HuH-7.5 (cell line): Measurements from ENCODE around the gene SND1.
A peak's percentile ranks its signal among the peaks of the same experiment; 100 is the strongest.

Source experiments
- DNase-seq: peaks from one replicate; pipeline ENCODE4 v3.0.0; 2011; ENCODE audit warnings: low spot score

SND1 gene

DNA sequence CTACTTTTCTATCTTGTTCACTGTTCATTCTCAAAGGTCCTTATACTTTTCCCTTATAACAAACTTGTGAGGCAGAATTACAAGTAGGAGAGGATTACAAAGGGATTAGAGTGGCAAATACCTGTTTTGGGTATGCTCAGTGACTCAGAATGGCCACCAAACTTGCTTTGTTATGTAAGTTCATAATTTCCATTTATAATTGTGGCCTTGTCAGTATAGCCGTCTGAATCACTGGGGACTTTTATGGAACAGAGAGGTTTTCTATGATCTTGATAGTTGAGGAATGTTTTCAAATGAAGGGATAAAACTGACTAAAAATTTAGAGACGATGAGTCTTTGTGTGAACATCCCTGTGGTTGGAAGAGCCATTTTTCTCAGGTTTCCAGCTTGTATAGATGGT lies 116.2 kb downstream of the SND1 start:
- no peak for DNase-seq

DNA sequence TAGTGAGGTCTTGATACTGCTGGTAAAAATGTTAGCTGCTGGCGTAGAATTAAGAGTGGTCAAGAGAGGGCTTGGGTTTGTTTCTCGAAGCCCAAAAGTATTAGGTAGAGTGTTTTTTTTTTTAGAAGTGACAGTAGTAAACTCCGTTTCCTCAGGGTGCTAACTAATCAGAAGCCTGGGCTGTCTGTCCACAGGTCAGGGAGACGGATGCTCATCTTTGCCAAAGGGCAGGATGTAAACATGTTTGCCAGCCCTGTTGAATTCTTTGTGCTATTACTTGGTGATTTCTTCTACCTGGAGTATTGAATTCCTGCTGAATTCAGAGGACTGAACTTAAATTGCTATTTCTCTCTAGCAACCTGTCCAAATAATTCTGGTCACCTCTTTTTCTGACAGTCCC lies 117.1 kb downstream of the SND1 start:
- no peak for DNase-seq

DNA sequence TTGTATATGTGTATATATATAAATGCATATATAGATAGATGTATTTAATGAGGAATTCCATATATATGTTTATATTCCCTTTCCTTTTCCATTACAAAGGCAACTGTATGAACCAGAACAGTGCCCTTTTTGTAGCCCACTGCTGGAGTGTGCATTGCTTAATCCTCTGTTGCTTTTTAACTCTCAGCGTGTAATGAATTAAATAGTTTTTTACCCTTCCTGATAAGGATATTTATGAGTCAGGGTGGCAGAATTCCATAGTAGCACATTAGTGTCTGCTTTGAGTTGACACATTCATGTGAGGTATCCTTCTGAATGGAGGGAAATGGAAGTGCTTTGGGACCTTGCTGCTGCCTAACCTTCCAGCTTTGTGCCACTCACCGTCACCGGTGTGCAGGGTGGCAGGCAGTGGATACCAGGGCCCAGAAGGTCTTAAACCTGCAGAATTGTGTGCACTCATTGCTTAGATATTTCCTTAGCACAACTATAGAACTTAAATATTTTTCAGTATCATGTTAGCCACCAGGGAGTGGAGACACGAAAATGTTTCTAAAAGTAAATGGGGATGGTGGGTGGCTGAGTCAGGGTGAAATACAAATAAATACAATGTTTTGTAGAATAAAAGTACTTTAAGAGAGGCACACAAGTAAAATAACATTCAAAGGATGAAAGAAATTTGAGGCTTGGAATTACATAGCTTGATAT lies 117.9 kb downstream of the SND1 start:
- DNase-seq, result no peak

DNA sequence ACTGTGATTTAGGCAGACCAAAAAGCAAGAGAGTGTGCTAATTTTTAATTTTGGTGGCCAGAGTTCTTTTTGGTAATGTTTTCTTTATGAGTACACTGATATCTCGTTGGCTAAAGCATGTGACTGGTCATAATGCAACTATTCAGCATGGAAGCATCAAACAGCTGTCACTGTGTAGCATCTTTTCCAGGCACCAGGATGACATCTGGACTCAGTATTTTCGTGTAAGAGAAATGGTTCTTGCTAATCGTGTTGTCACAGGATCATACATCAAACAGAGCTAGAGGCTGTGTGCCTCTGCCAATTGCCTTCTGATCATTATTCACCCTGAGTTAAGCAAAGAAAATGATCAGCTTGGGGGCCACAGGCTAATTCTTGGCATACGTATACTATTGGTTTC lies 118.9 kb downstream of the SND1 start:
- no peak for DNase-seq

DNA sequence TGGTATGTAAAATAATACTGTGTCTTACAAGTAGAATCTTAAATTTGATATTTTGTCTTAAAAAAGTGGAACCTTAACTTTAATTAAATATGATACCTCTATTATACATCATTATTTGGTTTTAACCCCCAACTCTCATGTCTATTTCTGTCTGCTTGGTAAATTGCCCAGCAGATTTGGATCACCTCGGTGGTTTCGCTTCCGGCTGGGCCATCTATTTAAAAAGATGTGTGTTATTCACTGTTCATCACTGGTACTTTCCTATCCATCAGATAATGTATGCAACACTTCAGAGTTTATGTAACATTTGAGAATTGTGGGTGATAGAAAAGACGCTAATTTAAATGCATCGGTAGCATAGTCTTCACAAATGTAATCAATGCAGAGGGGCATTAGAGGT lies 119.7 kb downstream of the SND1 start:
- no peak for DNase-seq

DNA sequence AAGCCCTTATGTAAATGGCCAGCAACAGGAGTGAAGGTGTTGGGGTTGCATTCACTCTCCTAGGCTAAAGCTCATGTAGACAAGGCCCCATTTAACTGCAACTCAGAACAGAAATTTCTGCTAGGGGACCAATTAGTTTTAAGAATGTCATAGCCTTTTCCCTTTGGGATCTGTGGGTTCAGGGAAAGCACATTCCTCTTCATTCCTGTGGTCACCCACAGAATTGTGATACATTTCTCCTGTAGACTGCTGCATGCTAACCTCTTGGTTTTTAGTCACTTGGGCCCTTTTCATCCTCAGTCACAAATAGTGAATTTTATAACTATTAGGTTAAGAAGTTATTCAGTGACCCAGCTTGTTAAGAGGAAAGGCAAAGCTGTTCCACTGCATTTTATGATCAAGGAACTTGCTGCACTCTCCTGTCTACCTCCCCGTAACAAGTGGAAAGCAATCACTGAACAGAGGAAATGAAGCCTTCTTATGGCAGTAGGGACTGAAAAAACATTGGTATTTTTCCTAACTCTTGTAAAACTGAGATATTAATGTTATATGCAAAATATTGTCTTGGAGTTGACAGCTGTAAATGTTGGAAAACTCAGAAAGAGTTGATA lies 124.9 kb downstream of the SND1 start:
- DNase-seq, result no peak

DNA sequence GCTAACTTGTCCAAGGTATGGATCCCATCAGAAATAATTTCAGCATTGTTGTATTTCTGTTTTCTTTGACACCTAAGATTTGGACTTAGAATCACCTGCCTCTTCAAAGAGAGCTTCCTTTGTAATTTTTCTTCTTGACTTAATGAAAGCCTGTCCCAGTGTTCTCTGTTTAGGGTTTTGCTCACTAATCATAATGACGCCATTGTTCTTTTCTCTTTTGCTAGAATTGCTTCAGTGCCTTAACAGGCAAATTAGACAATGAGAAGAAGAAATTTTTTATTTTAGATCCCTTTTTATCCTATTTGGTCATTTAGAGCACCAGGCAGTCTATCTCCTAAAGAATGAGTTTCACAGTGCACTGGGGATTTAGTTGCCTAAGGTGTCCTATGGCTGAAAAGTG lies 128.5 kb downstream of the SND1 start:
- DNase-seq, result no peak

DNA sequence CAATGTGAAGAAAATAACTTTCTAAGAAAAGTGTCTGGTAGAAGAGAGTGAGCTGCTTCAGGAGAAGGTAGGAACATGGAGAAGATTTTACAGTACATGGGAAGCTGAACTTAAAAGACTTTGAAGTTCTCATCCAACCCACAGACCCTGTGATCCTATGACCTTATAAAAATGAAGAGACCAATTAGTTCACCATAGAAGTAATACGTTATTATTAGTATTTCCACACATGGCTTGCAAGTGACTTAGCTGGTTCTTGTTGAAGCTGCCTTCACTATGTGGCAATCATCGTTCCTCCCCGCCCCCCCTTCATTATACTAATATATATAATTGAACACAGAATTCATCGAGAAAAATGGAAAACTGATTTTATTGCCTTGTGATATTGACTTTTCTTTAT lies 129.1 kb downstream of the SND1 start:
- no peak for DNase-seq

DNA sequence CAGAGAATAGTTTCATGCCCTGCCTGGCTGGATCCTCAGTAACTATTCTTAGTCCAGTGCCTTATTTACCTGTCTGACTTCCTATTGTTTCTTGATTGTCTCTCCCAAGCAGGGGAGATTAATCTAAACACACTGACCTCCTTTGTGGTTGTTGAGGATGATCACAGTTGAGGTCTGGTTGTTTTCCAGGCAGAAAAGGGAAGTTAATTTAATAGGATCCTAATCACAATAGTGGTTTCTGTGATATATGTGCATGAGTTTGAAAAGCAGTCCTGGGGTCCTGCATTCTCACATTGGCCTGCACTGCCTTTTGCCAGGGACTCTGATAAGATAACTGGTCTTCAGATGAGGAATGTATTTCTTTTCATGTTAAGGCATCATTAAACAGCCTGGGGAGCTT lies 130.1 kb downstream of the SND1 start:
- DNase-seq, result no peak

DNA sequence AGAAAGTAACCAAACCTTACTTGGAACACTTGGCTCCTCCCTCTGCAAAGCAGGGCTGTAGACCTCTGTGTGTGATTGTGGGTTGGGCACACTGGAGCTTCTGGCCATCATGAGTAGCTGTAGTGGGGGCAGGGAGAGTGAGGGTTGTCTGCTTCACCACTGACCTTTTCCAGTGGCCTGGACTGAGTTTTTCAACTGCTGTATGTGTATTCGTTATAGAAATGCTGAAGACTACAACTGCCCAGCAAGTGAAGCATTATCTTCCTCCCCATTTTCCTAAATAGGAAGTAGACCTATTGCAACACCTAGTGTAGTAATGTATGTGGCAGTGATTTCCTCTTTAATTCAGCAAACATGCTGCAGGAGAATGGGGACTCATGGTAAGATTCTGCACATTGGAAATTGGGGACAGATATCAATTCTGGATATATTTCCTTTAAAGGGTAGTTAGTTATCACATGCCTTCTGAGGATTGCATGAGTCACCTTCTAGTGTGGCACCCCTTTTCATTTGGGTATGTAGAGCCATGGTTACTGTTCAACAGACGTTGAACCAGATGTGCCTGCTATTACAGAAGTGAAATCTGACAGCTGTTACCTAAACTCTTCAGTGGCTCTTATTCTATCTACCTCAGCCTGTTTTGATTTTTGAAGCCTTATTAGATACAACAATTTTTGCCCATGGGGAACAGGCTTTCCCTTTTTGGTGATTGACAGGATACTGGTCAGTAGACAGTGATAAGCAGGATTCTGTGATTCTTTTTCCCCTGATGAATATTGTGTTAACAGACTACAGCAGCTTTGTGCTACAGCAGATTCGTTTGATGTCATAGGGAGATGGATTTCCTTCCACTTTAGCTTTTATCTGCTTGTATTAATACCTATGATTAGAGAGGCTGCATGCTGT lies 130.9 kb downstream of the SND1 start:
- no peak for DNase-seq

DNA sequence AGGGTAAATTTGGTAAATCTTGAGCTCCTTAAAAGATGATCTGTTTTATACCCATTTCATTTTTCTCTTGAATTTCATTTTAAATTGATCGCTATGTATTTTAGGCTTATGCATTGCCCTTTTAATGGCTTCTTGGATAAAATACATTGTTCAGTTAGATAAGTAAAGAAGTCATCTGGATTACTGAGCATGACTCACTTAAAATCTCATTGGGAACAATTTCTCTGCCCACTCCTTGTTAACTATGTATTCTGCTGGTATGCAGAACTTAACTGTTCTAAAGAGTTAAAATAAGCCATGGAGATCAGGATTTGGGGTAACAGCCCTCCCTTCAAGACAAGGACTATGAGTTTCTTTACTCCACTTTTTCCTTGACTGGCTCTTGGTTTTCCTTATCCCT lies 134.2 kb downstream of the SND1 start:
- DNase-seq, result no peak

DNA sequence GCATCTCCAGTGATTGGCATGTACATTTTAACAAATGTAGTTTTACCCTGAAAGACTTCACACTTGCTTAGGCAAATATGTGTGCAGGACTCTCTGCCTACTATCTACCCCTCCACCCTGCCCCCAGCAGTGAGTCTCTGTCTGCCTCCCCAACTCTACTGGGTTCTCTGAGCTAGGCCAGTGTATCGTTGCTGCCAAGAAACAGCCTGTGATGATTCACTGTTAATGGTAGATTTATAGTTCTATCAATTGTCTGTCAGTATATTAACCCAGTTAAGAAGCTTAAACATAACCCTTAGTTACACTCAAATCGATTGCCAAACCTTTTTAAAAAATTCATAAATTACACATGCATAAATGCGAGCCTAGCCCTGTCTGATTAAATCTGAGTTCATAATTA lies 137.0 kb downstream of the SND1 start:
- no peak for DNase-seq

DNA sequence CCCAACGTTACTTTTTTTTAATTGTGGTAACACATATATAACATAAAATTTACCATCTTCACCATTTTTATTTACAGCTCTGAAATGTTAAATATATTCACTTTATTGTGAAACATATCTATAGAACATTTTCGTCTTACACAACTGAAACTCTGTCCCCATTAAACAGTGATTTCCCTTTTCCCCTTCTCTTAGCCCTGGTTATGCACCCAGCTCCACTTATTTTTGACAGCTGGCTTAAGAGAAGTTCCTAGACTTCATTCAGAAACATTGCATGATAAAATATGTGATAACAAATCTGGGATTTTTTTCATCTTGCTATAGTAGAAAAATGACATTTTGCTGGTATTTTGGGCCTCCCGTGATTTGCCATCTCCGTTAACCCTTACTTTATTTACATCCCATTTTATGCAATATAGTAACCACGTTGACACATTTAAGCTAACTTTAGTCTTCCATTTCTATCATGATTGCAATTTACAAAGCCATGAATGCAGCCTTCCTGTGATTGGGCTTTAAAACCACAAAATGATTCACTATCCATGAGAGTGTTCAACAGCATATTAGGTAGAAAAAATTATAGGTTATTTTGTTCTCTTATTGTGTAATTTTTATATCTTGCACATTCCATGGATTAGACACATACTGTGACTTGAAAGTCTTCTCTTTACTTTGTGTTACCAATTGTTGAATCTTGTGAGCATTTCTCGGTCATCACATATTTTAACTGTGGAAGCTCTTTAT lies 139.6 kb downstream of the SND1 start:
- no peak for DNase-seq

DNA sequence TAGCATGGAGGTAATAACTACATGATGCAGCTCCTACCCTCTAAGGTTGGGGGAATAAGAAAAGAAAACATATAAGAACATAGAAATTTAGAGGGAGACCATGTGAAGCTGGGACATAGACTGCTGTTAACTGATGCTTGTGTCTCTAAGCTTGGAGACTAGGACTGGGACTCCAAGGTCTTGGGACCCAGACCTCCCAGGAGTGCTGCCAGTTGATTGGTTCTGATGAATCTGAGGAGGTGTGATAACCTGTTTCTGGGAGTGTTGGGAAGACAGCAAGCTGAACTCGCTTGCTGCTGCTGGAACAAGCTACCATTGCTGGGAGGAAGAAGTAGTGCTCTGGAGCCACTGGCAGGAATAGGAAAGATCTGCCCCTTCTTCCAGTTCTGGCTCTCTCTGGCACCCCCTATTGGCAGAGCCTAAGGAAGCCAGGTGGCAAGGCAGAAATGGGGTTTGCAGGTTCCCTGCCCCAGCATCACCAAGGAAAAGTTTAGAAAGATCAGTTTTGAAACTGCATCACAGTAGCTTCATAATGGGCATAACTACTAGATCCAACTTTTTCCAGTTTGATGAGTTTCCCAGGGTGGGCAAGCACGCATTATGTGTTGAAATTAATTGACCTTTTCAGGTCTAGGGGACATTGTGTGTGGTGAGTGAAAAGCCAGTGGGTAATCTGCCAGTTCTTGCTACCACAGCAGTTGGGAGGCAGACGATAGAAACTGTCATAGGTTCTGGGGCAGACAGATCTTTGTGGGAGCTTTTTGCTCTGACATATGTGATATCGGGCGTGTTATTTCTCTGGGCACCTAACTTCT lies 140.7 kb downstream of the SND1 start:
- peak; percentile 13 for DNase-seq

DNA sequence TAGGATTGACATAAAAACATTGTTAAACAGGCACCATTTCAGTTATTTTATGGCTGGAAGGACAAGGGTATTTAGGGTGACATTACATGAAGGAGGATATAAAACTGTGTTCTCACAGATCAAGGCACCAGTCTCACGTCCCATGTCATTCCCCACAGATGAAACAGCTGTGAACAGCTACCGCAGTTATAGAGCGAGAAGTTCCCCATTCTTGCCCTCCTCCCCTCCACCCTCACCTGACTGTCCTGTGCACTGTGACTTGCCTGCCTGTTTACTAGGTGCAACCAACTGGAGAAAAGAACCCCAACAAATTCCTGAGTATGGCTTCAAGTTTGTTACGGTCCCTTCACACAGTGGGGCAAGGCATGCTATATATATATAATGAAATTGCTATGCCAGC lies 141.6 kb downstream of the SND1 start:
- no peak for DNase-seq

DNA sequence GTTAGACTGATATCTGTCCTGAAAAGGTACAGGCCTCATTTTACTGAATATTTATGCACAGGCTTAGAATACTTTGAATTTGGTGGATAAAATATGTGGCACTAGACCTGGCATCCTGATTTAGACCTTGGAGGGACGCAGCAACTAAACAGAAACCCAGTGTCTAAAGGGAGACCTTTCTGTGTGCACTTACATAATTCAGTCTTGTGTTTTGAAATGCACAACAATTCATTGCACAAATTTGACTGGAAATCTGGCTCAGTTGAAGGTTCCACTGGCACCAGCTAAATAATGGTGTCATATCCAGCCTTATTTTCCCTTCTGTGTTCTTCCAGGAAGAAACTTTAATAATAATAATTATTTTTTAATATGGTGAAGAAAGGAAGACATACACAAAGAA lies 142.1 kb downstream of the SND1 start:
- no peak for DNase-seq

DNA sequence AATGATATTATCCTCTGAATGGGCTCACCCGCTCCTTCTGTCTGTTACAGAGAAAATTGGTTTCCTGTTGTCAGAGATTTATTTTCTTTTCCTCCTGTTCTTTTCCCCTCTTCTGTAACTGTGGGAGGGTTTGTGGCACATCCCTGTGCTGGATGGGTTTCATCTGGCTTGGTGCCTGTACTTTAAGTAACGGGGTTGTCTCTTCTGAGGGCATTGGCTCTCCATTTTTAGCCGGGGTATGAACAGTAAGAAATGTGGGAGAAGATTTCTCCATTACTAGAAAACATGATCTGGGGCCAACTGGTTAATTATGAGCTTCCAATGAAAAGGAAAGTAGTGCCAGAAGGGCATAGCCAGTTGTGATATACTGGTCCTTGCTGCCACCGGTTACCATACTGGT lies 142.6 kb downstream of the SND1 start:
- no peak for DNase-seq

DNA sequence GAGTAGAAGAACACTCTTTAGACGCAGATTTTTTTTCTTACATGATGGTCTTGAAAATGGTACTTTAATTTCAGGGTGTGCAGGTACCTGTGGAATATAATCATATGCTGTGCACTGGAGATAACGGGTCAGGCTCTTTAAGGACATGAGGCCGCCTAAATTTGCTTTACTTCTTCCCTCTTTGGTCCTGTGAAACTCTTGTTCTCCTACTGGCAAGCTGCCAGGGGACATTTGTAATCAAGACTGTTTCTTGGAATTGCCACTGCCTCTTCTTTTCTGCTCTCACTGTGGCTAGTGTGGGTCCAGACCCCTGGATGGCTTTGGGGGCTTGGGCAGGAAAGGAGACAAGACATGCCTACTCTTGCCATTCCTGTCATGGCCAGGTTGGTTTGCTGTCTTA lies 146.0 kb downstream of the SND1 start:
- no peak for DNase-seq

DNA sequence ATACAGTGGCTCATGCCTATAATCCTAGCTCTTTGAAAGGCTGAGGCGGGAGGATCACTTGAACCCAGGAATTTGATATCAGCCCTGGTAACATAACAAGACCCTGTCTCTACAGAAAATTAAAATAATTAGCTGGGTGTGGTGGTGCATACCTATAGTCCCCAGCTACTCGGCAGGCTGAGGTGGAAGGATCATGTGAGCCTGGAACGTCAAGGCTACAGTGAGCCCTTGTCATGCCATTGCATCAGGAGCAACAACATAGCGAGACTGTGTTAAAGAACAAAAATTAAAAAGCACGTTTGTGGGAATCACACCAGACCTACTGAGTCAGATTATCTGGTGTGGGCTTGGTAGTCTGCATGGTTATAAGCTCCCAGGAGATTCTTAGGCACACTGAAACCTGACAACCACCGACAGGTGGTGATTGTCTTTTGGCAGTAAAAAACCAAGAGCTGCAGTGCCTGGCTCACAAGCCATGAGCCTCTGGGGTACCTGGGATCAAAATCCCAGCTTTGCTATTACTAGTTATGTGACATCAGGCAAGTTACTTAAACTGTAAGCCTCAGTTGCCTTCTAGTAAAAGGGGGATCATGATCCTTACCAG lies 146.9 kb downstream of the SND1 start:
- no peak for DNase-seq

DNA sequence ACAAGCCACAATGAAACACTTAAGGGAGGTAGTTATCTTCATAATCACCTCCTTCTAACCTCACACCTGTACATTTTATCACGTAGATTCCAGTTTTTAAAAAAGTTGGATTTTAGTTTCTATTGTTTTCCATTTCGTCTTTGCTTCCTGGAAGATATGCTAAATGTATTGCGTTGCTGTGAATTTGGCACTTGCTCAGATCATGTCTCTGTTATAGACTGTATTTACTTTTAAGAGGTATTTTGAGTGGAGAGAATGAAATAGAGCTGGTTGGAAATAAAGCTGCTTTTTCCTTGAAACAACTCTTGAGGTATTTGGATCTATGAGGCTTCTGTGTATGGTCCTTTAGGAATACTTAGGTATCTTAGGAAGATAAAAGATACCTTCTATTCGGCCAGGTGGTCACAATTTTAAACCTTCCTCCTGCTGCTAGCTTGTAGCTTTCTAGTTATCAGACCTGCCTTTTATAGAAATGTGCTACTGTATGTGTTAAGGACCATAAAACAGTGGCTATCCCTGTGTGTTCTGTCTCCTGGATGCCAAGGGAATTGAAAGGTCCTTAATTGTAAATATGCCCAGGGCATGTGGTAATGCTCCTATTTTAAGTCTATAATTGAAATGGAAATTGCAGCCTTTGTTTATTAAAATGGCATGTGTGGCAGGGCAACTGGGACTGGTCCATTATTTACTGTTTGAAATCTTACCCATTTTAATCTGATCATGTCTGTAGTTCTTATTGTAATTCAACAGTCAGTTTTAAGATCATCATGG lies 147.7 kb downstream of the SND1 start:
- no peak for DNase-seq
